Measurements from ENCODE around the gene MMAB.

The MMAB gene

GRCh38 chr12:109513051-109513450 lies 60.3 kb downstream of the MMAB start:
- no peak overlapping the region for H2BK15ac ChIP-seq (ENCODE audit: low read length)
- no peaks in the 10 kb centered on the region for H3K27me3 ChIP-seq (ENCODE audit: control insufficient read depth in 3 of 3, insufficient read depth in 3 of 3, low read depth in 1 of 3, low read length in 3 of 3)
- H3K9me3 ChIP-seq (replicated peaks in 1 of 2; ENCODE audit: control insufficient read depth in 2 of 2, insufficient read depth in 1 of 2, low read depth in 1 of 2, low read length in 2 of 2) = no peaks in the 10 kb centered on the region
- H4K91ac ChIP-seq (ENCODE audit: low read depth, low read length, poor library complexity) = no peak overlapping the region
- no peak overlapping the region for H3K9ac ChIP-seq (ENCODE audit: low read depth, low read length, poor library complexity)
- no peak overlapping the region for H3K27ac ChIP-seq (replicated peaks; ENCODE audit: low read length)
- peaks cover 20 to 89% of the 10 kb centered on the region in 2 donors for H3K36me3 ChIP-seq (replicated peaks in 1 of 2; ENCODE audit: control insufficient read depth in 2 of 2, insufficient read depth in 2 of 2, low read length in 2 of 2)
- no peak overlapping the region for H3K23ac ChIP-seq (ENCODE audit: low read depth, low read length, poor library complexity)
- no peaks in the 10 kb centered on the region for H3K79me1 ChIP-seq (ENCODE audit: low read depth, low read length)
- no peaks in the 10 kb centered on the region for H3K4me1 ChIP-seq (ENCODE audit: control insufficient read depth in 2 of 2, insufficient read depth in 1 of 2, low read depth in 1 of 2, low read length in 2 of 2)
- no peak overlapping the region for H3K4me3 ChIP-seq (ENCODE audit: low read length in 2 of 2)
- no peak overlapping the region for H2AK5ac ChIP-seq (ENCODE audit: low read depth, low read length)
- H3K4ac ChIP-seq (ENCODE audit: low read length) = no peak overlapping the region
- H3K14ac ChIP-seq (ENCODE audit: low read length) = no peak overlapping the region
- no peak overlapping the region for H3K18ac ChIP-seq (ENCODE audit: low read length)
- H4K8ac ChIP-seq (ENCODE audit: low read depth, low read length) = no peak overlapping the region
- H2BK12ac ChIP-seq (ENCODE audit: low read length) = no peak overlapping the region
- WGBS, 2 donors (ENCODE audit: extremely low coverage in 2 of 2, insufficient read length in 2 of 2, insufficient replicate concordance in 1 of 2) = no CpG with 5 or more reads among the region's 8 CpGs
- no peak overlapping the region for H2BK5ac ChIP-seq (ENCODE audit: low read length)
- H2BK120ac ChIP-seq (ENCODE audit: low read depth, low read length) = no peak overlapping the region
- no peak for DNase-seq (ENCODE audit: low spot score)
- H2AFZ ChIP-seq (ENCODE audit: low read length) = no peak overlapping the region
- no peak overlapping the region for H3K4me2 ChIP-seq (ENCODE audit: insufficient read depth, low read length, poor library complexity, severe bottlenecking)

- no peak overlapping the region for H3K4ac ChIP-seq (ENCODE audit: low read length)
- no peak overlapping the region for H4K8ac ChIP-seq (ENCODE audit: low read depth, low read length)
- H3K36me3 ChIP-seq (replicated peaks in 1 of 2; ENCODE audit: control insufficient read depth in 2 of 2, insufficient read depth in 2 of 2, low read length in 2 of 2) = peaks cover 19 to 89% of the 10 kb centered on the region in 2 donors
- H2BK15ac ChIP-seq (ENCODE audit: low read length) = no peak overlapping the region
- no peak overlapping the region for H3K14ac ChIP-seq (ENCODE audit: low read length)
- H3K4me1 ChIP-seq (ENCODE audit: control insufficient read depth in 2 of 2, insufficient read depth in 1 of 2, low read depth in 1 of 2, low read length in 2 of 2) = no peaks in the 10 kb centered on the region
- no peak overlapping the region for H3K18ac ChIP-seq (ENCODE audit: low read length)
- H2AK5ac ChIP-seq (ENCODE audit: low read depth, low read length) = no peak overlapping the region
- no peak overlapping the region for H2AFZ ChIP-seq (ENCODE audit: low read length)
- H3K23ac ChIP-seq (ENCODE audit: low read depth, low read length, poor library complexity) = no peak overlapping the region
- no peak for DNase-seq (ENCODE audit: low spot score)
- H3K4me2 ChIP-seq (ENCODE audit: insufficient read depth, low read length, poor library complexity, severe bottlenecking) = no peak overlapping the region
- no peak overlapping the region for H3K4me3 ChIP-seq (ENCODE audit: low read length in 2 of 2)
- WGBS, 2 donors (ENCODE audit: extremely low coverage in 2 of 2, insufficient read length in 2 of 2, insufficient replicate concordance in 1 of 2) = no CpG with 5 or more reads among the region's 1 CpG
- no peak overlapping the region for H3K27ac ChIP-seq (replicated peaks; ENCODE audit: low read length)
- H4K91ac ChIP-seq (ENCODE audit: low read depth, low read length, poor library complexity) = no peak overlapping the region
- no peaks in the 10 kb centered on the region for H3K9me3 ChIP-seq (replicated peaks in 1 of 2; ENCODE audit: control insufficient read depth in 2 of 2, insufficient read depth in 1 of 2, low read depth in 1 of 2, low read length in 2 of 2)
- no peak overlapping the region for H2BK5ac ChIP-seq (ENCODE audit: low read length)
- H2BK120ac ChIP-seq (ENCODE audit: low read depth, low read length) = no peak overlapping the region
- no peaks in the 10 kb centered on the region for H3K79me1 ChIP-seq (ENCODE audit: low read depth, low read length)
- no peaks in the 10 kb centered on the region for H3K27me3 ChIP-seq (ENCODE audit: control insufficient read depth in 3 of 3, insufficient read depth in 3 of 3, low read depth in 1 of 3, low read length in 3 of 3)
- no peak overlapping the region for H3K9ac ChIP-seq (ENCODE audit: low read depth, low read length, poor library complexity)
- H2BK12ac ChIP-seq (ENCODE audit: low read length) = no peak overlapping the region
These were observed 60.7 kb downstream of the MMAB start for GRCh38 chr12:109512608-109513007.

- Histone ChIP-seq H3K4me1 (ENCODE audit: control insufficient read depth in 2 of 2, insufficient read depth in 1 of 2, low read depth in 1 of 2, low read length in 2 of 2) (no peaks in the 10 kb centered on the region), H2AFZ (ENCODE audit: low read length) (no peak overlapping the region), H2BK15ac (ENCODE audit: low read length) (no peak overlapping the region), H3K27me3 (ENCODE audit: control insufficient read depth in 3 of 3, insufficient read depth in 3 of 3, low read depth in 1 of 3, low read length in 3 of 3) (no peaks in the 10 kb centered on the region), H2BK5ac (ENCODE audit: low read length) (no peak overlapping the region), H2AK5ac (ENCODE audit: low read depth, low read length) (no peak overlapping the region), H3K9ac (ENCODE audit: low read depth, low read length, poor library complexity) (no peak overlapping the region), H3K18ac (ENCODE audit: low read length) (no peak overlapping the region), H3K4ac (ENCODE audit: low read length) (no peak overlapping the region), H2BK120ac (ENCODE audit: low read depth, low read length) (no peak overlapping the region), H4K8ac (ENCODE audit: low read depth, low read length) (no peak overlapping the region), H3K14ac (ENCODE audit: low read length) (no peak overlapping the region), H2BK12ac (ENCODE audit: low read length) (no peak overlapping the region), H3K79me1 (ENCODE audit: low read depth, low read length) (no peaks in the 10 kb centered on the region), H3K27ac (replicated peaks; ENCODE audit: low read length) (no peak overlapping the region), H3K4me2 (ENCODE audit: insufficient read depth, low read length, poor library complexity, severe bottlenecking) (no peak overlapping the region), H3K9me3 (replicated peaks in 1 of 2; ENCODE audit: control insufficient read depth in 2 of 2, insufficient read depth in 1 of 2, low read depth in 1 of 2, low read length in 2 of 2) (no peaks in the 10 kb centered on the region), H3K23ac (ENCODE audit: low read depth, low read length, poor library complexity) (no peak overlapping the region), H3K4me3 (ENCODE audit: low read length in 2 of 2) (no peak overlapping the region), H3K36me3 (replicated peaks in 1 of 2; ENCODE audit: control insufficient read depth in 2 of 2, insufficient read depth in 2 of 2, low read length in 2 of 2) (peaks cover 22 to 94% of the 10 kb centered on the region in 2 donors), H4K91ac (ENCODE audit: low read depth, low read length, poor library complexity) (no peak overlapping the region)
- no peak for DNase-seq (ENCODE audit: low spot score)
- no CpG with 5 or more reads among the region's 15 CpGs for WGBS, 2 donors (ENCODE audit: extremely low coverage in 2 of 2, insufficient read length in 2 of 2, insufficient replicate concordance in 1 of 2)
These were observed 63.1 kb downstream of the MMAB start for GRCh38 chr12:109510196-109510595.

GRCh38 chr12:109504068-109504467 lies 69.2 kb downstream of the MMAB start:
- H3K79me1 ChIP-seq (ENCODE audit: low read depth, low read length) = no peaks in the 10 kb centered on the region
- no peak overlapping the region for H3K23ac ChIP-seq (ENCODE audit: low read depth, low read length, poor library complexity)
- H3K4me3 ChIP-seq (ENCODE audit: low read length in 2 of 2) = no peak overlapping the region
- H4K8ac ChIP-seq (ENCODE audit: low read depth, low read length) = no peak overlapping the region
- no peak overlapping the region for H3K9ac ChIP-seq (ENCODE audit: low read depth, low read length, poor library complexity)
- no peak overlapping the region for H4K91ac ChIP-seq (ENCODE audit: low read depth, low read length, poor library complexity)
- H3K9me3 ChIP-seq (replicated peaks in 1 of 2; ENCODE audit: control insufficient read depth in 2 of 2, insufficient read depth in 1 of 2, low read depth in 1 of 2, low read length in 2 of 2) = no peaks in the 10 kb centered on the region
- DNase-seq (ENCODE audit: low spot score) = no peak
- no peak overlapping the region for H2BK5ac ChIP-seq (ENCODE audit: low read length)
- H3K36me3 ChIP-seq (replicated peaks in 1 of 2; ENCODE audit: control insufficient read depth in 2 of 2, insufficient read depth in 2 of 2, low read length in 2 of 2) = peaks cover 33 to 98% of the 10 kb centered on the region in 2 donors
- no peak overlapping the region for H2BK12ac ChIP-seq (ENCODE audit: low read length)
- no peak overlapping the region for H2BK120ac ChIP-seq (ENCODE audit: low read depth, low read length)
- no CpG with 5 or more reads among the region's 1 CpG for WGBS, 2 donors (ENCODE audit: extremely low coverage in 2 of 2, insufficient read length in 2 of 2, insufficient replicate concordance in 1 of 2)
- no peak overlapping the region for H2AK5ac ChIP-seq (ENCODE audit: low read depth, low read length)
- no peak overlapping the region for H3K14ac ChIP-seq (ENCODE audit: low read length)
- no peak overlapping the region for H3K4ac ChIP-seq (ENCODE audit: low read length)
- no peaks in the 10 kb centered on the region for H3K27me3 ChIP-seq (ENCODE audit: control insufficient read depth in 3 of 3, insufficient read depth in 3 of 3, low read depth in 1 of 3, low read length in 3 of 3)
- no peak overlapping the region for H2BK15ac ChIP-seq (ENCODE audit: low read length)
- H3K27ac ChIP-seq (replicated peaks; ENCODE audit: low read length) = no peak overlapping the region
- H2AFZ ChIP-seq (ENCODE audit: low read length) = no peak overlapping the region
- no peaks in the 10 kb centered on the region for H3K4me1 ChIP-seq (ENCODE audit: control insufficient read depth in 2 of 2, insufficient read depth in 1 of 2, low read depth in 1 of 2, low read length in 2 of 2)
- no peak overlapping the region for H3K4me2 ChIP-seq (ENCODE audit: insufficient read depth, low read length, poor library complexity, severe bottlenecking)
- no peak overlapping the region for H3K18ac ChIP-seq (ENCODE audit: low read length)
